Ishikawa (cell line): Measurements from ENCODE around the gene PLCH1.

ENCODE experiments used
- CEBPB ChIP-seq: IDR thresholded peaks from 2 replicates; pipeline ENCODE4 v1.6.1; 2012
- CREB1 ChIP-seq: IDR thresholded peaks from 2 replicates; pipeline ENCODE4 v1.6.1; 2012; ENCODE audit warnings: low read depth
- EGR1 ChIP-seq: IDR thresholded peaks from 2 replicates; pipeline ENCODE4 v1.6.1; 2012
- EP300 ChIP-seq: IDR thresholded peaks from 2 replicates; pipeline ENCODE4 v1.6.1; 2012; ENCODE audit warnings: borderline replicate concordance
- FOXM1 ChIP-seq: IDR thresholded peaks from 2 replicates; pipeline ENCODE4 v1.6.1; 2012; ENCODE audit warnings: low read depth, borderline replicate concordance
- NFIC ChIP-seq: IDR thresholded peaks from 2 replicates; pipeline ENCODE4 v1.6.1; 2012
- RAD21 ChIP-seq: IDR thresholded peaks from 2 replicates; pipeline ENCODE4 v1.6.1; 2012; ENCODE audit warnings: low read depth
- TAF1 ChIP-seq: IDR thresholded peaks from 2 replicates; pipeline ENCODE4 v1.6.1; 2012; ENCODE audit warnings: low read depth, mild to moderate bottlenecking
- TCF12 ChIP-seq: IDR thresholded peaks from 2 replicates; pipeline ENCODE4 v1.6.1; 2012; ENCODE audit warnings: low read depth
- TEAD4 ChIP-seq: IDR thresholded peaks from 2 replicates; pipeline ENCODE4 v1.6.1; 2012
- YY1 ChIP-seq: IDR thresholded peaks from 2 replicates; pipeline ENCODE4 v1.6.1; 2012; ENCODE audit warnings: low read depth
- ZBTB7A ChIP-seq: IDR thresholded peaks from 2 replicates; pipeline ENCODE4 v1.6.1; 2012; ENCODE audit warnings: low read depth
- TF ChIP-seq, protein P1 (sequence below): IDR thresholded peaks from 2 replicates; pipeline ENCODE4 v1.6.1; 2012; ENCODE audit warnings: low read depth, mild to moderate bottlenecking
- TF ChIP-seq, protein P2 (sequence below): IDR thresholded peaks from 2 replicates; pipeline ENCODE4 v1.6.1; 2012
- TF ChIP-seq, protein P3 (sequence below): IDR thresholded peaks from 2 replicates; pipeline ENCODE4 v1.6.1; 2012

Gene PLCH1

GRCh38 chr3:155363690-155364070 lies 381.2 kb downstream of the PLCH1 start:
- no peak for TF ChIP-seq NFIC
- TF ChIP-seq TEAD4: no peak
- TF ChIP-seq, protein P1, sequence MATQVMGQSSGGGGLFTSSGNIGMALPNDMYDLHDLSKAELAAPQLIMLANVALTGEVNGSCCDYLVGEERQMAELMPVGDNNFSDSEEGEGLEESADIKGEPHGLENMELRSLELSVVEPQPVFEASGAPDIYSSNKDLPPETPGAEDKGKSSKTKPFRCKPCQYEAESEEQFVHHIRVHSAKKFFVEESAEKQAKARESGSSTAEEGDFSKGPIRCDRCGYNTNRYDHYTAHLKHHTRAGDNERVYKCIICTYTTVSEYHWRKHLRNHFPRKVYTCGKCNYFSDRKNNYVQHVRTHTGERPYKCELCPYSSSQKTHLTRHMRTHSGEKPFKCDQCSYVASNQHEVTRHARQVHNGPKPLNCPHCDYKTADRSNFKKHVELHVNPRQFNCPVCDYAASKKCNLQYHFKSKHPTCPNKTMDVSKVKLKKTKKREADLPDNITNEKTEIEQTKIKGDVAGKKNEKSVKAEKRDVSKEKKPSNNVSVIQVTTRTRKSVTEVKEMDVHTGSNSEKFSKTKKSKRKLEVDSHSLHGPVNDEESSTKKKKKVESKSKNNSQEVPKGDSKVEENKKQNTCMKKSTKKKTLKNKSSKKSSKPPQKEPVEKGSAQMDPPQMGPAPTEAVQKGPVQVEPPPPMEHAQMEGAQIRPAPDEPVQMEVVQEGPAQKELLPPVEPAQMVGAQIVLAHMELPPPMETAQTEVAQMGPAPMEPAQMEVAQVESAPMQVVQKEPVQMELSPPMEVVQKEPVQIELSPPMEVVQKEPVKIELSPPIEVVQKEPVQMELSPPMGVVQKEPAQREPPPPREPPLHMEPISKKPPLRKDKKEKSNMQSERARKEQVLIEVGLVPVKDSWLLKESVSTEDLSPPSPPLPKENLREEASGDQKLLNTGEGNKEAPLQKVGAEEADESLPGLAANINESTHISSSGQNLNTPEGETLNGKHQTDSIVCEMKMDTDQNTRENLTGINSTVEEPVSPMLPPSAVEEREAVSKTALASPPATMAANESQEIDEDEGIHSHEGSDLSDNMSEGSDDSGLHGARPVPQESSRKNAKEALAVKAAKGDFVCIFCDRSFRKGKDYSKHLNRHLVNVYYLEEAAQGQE: no peak
- no peak for TF ChIP-seq CREB1
- TF ChIP-seq TCF12: no peak
- TF ChIP-seq EGR1: no peak

GRCh38 chr3:155362808-155363689 lies 381.8 kb downstream of the PLCH1 start:
- TF ChIP-seq TEAD4 (peak; percentile 56; the same call in 1 of the 2 replicates), TAF1 (no peak), NFIC (peak; percentile 38; the same call in 1 of the 2 replicates), CEBPB (peak; percentile 95), RAD21 (no peak), CREB1 (no peak), YY1 (0 out of 2 replicates have a peak, but pooled peaks have one; percentile 33), EGR1 (no peak), EP300 (peak; percentile 61), TCF12 (no peak)

DNA sequence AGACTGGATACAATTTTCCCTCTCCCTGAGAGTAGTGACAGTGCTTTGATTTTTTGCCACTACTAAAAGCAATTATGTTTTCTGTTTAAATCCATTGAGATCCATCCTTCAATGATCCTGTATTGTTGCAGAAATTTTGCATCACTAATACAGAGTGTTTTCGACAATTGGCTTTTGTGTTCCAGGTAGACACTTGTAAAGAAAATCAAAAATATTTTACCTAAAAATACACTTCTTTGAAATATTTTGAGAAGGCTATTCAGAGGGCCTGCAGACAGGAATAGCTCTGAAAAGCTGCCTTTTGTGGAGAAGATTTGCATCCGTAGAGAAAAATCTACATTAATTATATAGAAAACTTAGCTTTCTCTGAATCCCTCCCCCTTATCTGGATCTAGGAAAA lies 384.6 kb downstream of the PLCH1 start:
- TF ChIP-seq EP300 (no peak), TAF1 (no peak), CREB1 (no peak), TCF12 (no peak), YY1 (no peak), CEBPB (no peak), TEAD4 (no peak), NFIC (no peak), RAD21 (no peak)
- TF ChIP-seq, protein P1: no peak
- TF ChIP-seq, protein P2, sequence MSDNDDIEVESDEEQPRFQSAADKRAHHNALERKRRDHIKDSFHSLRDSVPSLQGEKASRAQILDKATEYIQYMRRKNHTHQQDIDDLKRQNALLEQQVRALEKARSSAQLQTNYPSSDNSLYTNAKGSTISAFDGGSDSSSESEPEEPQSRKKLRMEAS: no peak

- TF ChIP-seq CREB1: no peak
- TF ChIP-seq, protein P2: no peak
- TF ChIP-seq ZBTB7A: no peak
- TF ChIP-seq CEBPB: no peak
- no peak for TF ChIP-seq TCF12
- no peak for TF ChIP-seq NFIC
- TF ChIP-seq RAD21: no peak
- TF ChIP-seq, protein P3, sequence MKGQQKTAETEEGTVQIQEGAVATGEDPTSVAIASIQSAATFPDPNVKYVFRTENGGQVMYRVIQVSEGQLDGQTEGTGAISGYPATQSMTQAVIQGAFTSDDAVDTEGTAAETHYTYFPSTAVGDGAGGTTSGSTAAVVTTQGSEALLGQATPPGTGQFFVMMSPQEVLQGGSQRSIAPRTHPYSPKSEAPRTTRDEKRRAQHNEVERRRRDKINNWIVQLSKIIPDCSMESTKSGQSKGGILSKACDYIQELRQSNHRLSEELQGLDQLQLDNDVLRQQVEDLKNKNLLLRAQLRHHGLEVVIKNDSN: no peak
- TF ChIP-seq TEAD4: no peak
- no peak for TF ChIP-seq EP300
- no peak for TF ChIP-seq TAF1
- TF ChIP-seq EGR1: no peak
- TF ChIP-seq, protein P1: no peak
- no peak for TF ChIP-seq FOXM1
- no peak for TF ChIP-seq YY1
These were observed 388.1 kb downstream of the PLCH1 start for GRCh38 chr3:155356594-155357370.
